ENCODE measurements around the gene ALX3. TPM values are rescaled to one million over a fixed set of nuclear protein-coding genes. Genes with fewer than 3 reads are reported as not detected.

Gene ALX3
- polyA plus RNA-seq, 1 donor, result not detected

GRCh38 chr1:110056285-110056683 is 14.2 kb downstream of the ALX3 start:
- Histone ChIP-seq H3K9me3 (ENCODE audit: control insufficient read depth, low read depth, low read length) (no peaks in the 10 kb centered on the region), H3K27me3 (ENCODE audit: control insufficient read depth, insufficient read depth, low read length) (no peaks in the 10 kb centered on the region), H3K4me3 (ENCODE audit: low read length) (no peak overlapping the region), H3K36me3 (ENCODE audit: control insufficient read depth, insufficient read depth, low read length) (peaks cover 91% of the 10 kb centered on the region), H3K27ac (ENCODE audit: low read length) (no peak overlapping the region), H3K4me1 (ENCODE audit: control insufficient read depth, insufficient read depth, low read length) (peaks cover 9% of the 10 kb centered on the region)
- no CpG with 5 or more reads among the region's 4 CpGs for WGBS (ENCODE audit: insufficient coverage, low lambda C conversion rate)
- DNase-seq, result no peak

GRCh38 chr1:110055493-110056284 is 14.8 kb downstream of the ALX3 start:
- no peaks in the 10 kb centered on the region for H3K27me3 ChIP-seq (ENCODE audit: control insufficient read depth, insufficient read depth, low read length)
- no peak overlapping the region for H3K27ac ChIP-seq (ENCODE audit: low read length)
- peaks cover 9% of the 10 kb centered on the region for H3K4me1 ChIP-seq (ENCODE audit: control insufficient read depth, insufficient read depth, low read length)
- H3K4me3 ChIP-seq (ENCODE audit: low read length), result no peak overlapping the region
- peaks cover 96% of the 10 kb centered on the region for H3K36me3 ChIP-seq (ENCODE audit: control insufficient read depth, insufficient read depth, low read length)
- H3K9me3 ChIP-seq (ENCODE audit: control insufficient read depth, low read depth, low read length), result no peaks in the 10 kb centered on the region
- WGBS (ENCODE audit: insufficient coverage, low lambda C conversion rate), result no CpG with 5 or more reads among the region's 5 CpGs
- DNase-seq, result peak in 1 of 2 donors; percentile 37

- H3K36me3 ChIP-seq (ENCODE audit: control insufficient read depth, insufficient read depth, low read length), result peaks cover 100% of the 10 kb centered on the region
- H3K27me3 ChIP-seq (ENCODE audit: control insufficient read depth, insufficient read depth, low read length), result no peaks in the 10 kb centered on the region
- no CpG with 5 or more reads among the region's 16 CpGs for WGBS (ENCODE audit: insufficient coverage, low lambda C conversion rate)
Measured at GRCh38 chr1:110053552-110054428, 16.7 kb downstream of the ALX3 start.

GRCh38 chr1:110051262-110051648 is 19.2 kb downstream of the ALX3 start:
- Histone ChIP-seq H3K4me1 (ENCODE audit: control insufficient read depth, insufficient read depth, low read length) (peaks cover 27% of the 10 kb centered on the region), H3K27me3 (ENCODE audit: control insufficient read depth, insufficient read depth, low read length) (no peaks in the 10 kb centered on the region), H3K4me3 (ENCODE audit: low read length) (no peak overlapping the region), H3K36me3 (ENCODE audit: control insufficient read depth, insufficient read depth, low read length) (peaks cover 99% of the 10 kb centered on the region), H3K9me3 (ENCODE audit: control insufficient read depth, low read depth, low read length) (no peaks in the 10 kb centered on the region), H3K27ac (ENCODE audit: low read length) (no peak overlapping the region)
- WGBS (ENCODE audit: insufficient coverage, low lambda C conversion rate), result no CpG with 5 or more reads among the region's 2 CpGs
- no peak for DNase-seq

More at GRCh38 chr1:110053552-110054428, 16.7 kb downstream of the ALX3 start:
- Histone ChIP-seq H3K4me3 (ENCODE audit: low read length) (no peak overlapping the region), H3K4me1 (ENCODE audit: control insufficient read depth, insufficient read depth, low read length) (peaks cover 20% of the 10 kb centered on the region), H3K9me3 (ENCODE audit: control insufficient read depth, low read depth, low read length) (no peaks in the 10 kb centered on the region), H3K27ac (ENCODE audit: low read length) (no peak overlapping the region)
- DNase-seq, result peak in 1 of 2 donors; percentile 23

- DNase-seq, result no peak
- no peak overlapping the region for H3K27ac ChIP-seq (ENCODE audit: low read length)
- H3K36me3 ChIP-seq (ENCODE audit: control insufficient read depth, insufficient read depth, low read length), result peaks cover 98% of the 10 kb centered on the region
- H3K4me1 ChIP-seq (ENCODE audit: control insufficient read depth, insufficient read depth, low read length), result peaks cover 23% of the 10 kb centered on the region
- WGBS (ENCODE audit: insufficient coverage, low lambda C conversion rate), result no CpG with 5 or more reads among the region's 4 CpGs
- H3K27me3 ChIP-seq (ENCODE audit: control insufficient read depth, insufficient read depth, low read length), result no peaks in the 10 kb centered on the region
- no peak overlapping the region for H3K4me3 ChIP-seq (ENCODE audit: low read length)
- H3K9me3 ChIP-seq (ENCODE audit: control insufficient read depth, low read depth, low read length), result no peaks in the 10 kb centered on the region
Measured at GRCh38 chr1:110050602-110051261, 19.7 kb downstream of the ALX3 start.

GRCh38 chr1:110049801-110050601 is 20.5 kb downstream of the ALX3 start:
- Histone ChIP-seq H3K27me3 (ENCODE audit: control insufficient read depth, insufficient read depth, low read length) (no peaks in the 10 kb centered on the region), H3K4me1 (ENCODE audit: control insufficient read depth, insufficient read depth, low read length) (peaks cover 18% of the 10 kb centered on the region), H3K4me3 (ENCODE audit: low read length) (no peak overlapping the region), H3K9me3 (ENCODE audit: control insufficient read depth, low read depth, low read length) (no peaks in the 10 kb centered on the region), H3K27ac (ENCODE audit: low read length) (no peak overlapping the region), H3K36me3 (ENCODE audit: control insufficient read depth, insufficient read depth, low read length) (peaks cover 98% of the 10 kb centered on the region)
- WGBS (ENCODE audit: insufficient coverage, low lambda C conversion rate), result no CpG with 5 or more reads among the region's 11 CpGs
- DNase-seq, result no peak

- Histone ChIP-seq H3K9me3 (ENCODE audit: control insufficient read depth, low read depth, low read length) (no peaks in the 10 kb centered on the region), H3K36me3 (ENCODE audit: control insufficient read depth, insufficient read depth, low read length) (peaks cover 95% of the 10 kb centered on the region), H3K4me3 (ENCODE audit: low read length) (no peak overlapping the region), H3K4me1 (ENCODE audit: control insufficient read depth, insufficient read depth, low read length) (peaks cover 18% of the 10 kb centered on the region), H3K27ac (ENCODE audit: low read length) (no peak overlapping the region), H3K27me3 (ENCODE audit: control insufficient read depth, insufficient read depth, low read length) (no peaks in the 10 kb centered on the region)
- WGBS (ENCODE audit: insufficient coverage, low lambda C conversion rate), result 100% methylated on average over 1 of the region's 9 CpGs
- peak in 1 of 2 donors; percentile 67 for DNase-seq
Measured at GRCh38 chr1:110048923-110049601, 21.4 kb downstream of the ALX3 start.

GRCh38 chr1:110048240-110048639 is 22.2 kb downstream of the ALX3 start:
- Histone ChIP-seq H3K27ac (ENCODE audit: low read length) (no peak overlapping the region), H3K4me3 (ENCODE audit: low read length) (no peak overlapping the region), H3K9me3 (ENCODE audit: control insufficient read depth, low read depth, low read length) (no peaks in the 10 kb centered on the region), H3K4me1 (ENCODE audit: control insufficient read depth, insufficient read depth, low read length) (peaks cover 18% of the 10 kb centered on the region), H3K36me3 (ENCODE audit: control insufficient read depth, insufficient read depth, low read length) (peaks cover 95% of the 10 kb centered on the region), H3K27me3 (ENCODE audit: control insufficient read depth, insufficient read depth, low read length) (no peaks in the 10 kb centered on the region)
- DNase-seq, result peak in 1 of 2 donors; percentile 20
- 100% methylated on average over 1 of the region's 5 CpGs for WGBS (ENCODE audit: insufficient coverage, low lambda C conversion rate)

- DNase-seq, result no peak
- H3K36me3 ChIP-seq (ENCODE audit: control insufficient read depth, insufficient read depth, low read length), result peaks cover 95% of the 10 kb centered on the region
- H3K4me1 ChIP-seq (ENCODE audit: control insufficient read depth, insufficient read depth, low read length), result peaks cover 18% of the 10 kb centered on the region
- H3K9me3 ChIP-seq (ENCODE audit: control insufficient read depth, low read depth, low read length), result no peaks in the 10 kb centered on the region
- no peak overlapping the region for H3K27ac ChIP-seq (ENCODE audit: low read length)
- no peak overlapping the region for H3K4me3 ChIP-seq (ENCODE audit: low read length)
- no CpG with 5 or more reads among the region's 3 CpGs for WGBS (ENCODE audit: insufficient coverage, low lambda C conversion rate)
- no peaks in the 10 kb centered on the region for H3K27me3 ChIP-seq (ENCODE audit: control insufficient read depth, insufficient read depth, low read length)
Measured at GRCh38 chr1:110047463-110047862, 23.0 kb downstream of the ALX3 start.
